GM23338 (cell line): ENCODE data around the gene STEAP3. TPM values are rescaled to one million over a fixed set of nuclear protein-coding genes. Genes with fewer than 3 reads are reported as not detected.

ENCODE experiments used
- ATAC-seq: fragments of 200-7000 bp; cut with Tn5 transposase; 3 replicates; pipeline ENCODE4 v1.9.1; 2020
- DNase-seq: peaks from one replicate; pipeline ENCODE4 v3.0.0-alpha.2; 2015; ENCODE audit warnings: low spot score
- H2AFZ ChIP-seq: fragments of 200-600 bp; sonication (generic); 2 replicates; pipeline ENCODE4 v1.8.0; 2016; ENCODE audit warnings: antibody characterized with exemption, mild to moderate bottlenecking, moderate library complexity
- H3F3A ChIP-seq: fragments of 200-600 bp; sonication (generic); replicated peaks from 2 replicates; pipeline ENCODE4 v1.8.0; 2017; ENCODE audit warnings: antibody characterized with exemption, mixed run types, low read depth
- H3K27ac ChIP-seq: fragments of 200-600 bp; sonication (generic); 2 replicates; pipeline ENCODE4 v1.6.1; 2016; ENCODE audit warnings: low read depth
- H3K27me3 ChIP-seq: fragments of 200-600 bp; sonication (generic); 2 replicates; pipeline ENCODE4 v1.8.0; 2016; ENCODE audit warnings: mild to moderate bottlenecking, mixed run types, moderate library complexity; ENCODE audit not compliant: insufficient read depth
- H3K36me3 ChIP-seq: fragments of 200-600 bp; sonication (generic); 2 replicates; pipeline ENCODE4 v1.8.0; 2016; ENCODE audit warnings: mild to moderate bottlenecking; ENCODE audit not compliant: insufficient read depth
- H3K4me1 ChIP-seq: fragments of 200-600 bp; sonication (generic); 2 replicates; pipeline ENCODE4 v1.8.0; 2016; ENCODE audit warnings: mild to moderate bottlenecking, moderate library complexity; ENCODE audit not compliant: insufficient read depth
- H3K4me2 ChIP-seq: fragments of 200-600 bp; sonication (generic); 2 replicates; pipeline ENCODE4 v1.7.1; 2017; ENCODE audit warnings: mixed run types
- H3K4me3 ChIP-seq: fragments of 200-600 bp; sonication (generic); 2 replicates; pipeline ENCODE4 v1.6.1; 2016; ENCODE audit warnings: mixed run types
- H3K79me2 ChIP-seq: fragments of 200-600 bp; sonication (generic); replicated peaks from 2 replicates; pipeline ENCODE4 v1.8.0; 2017; ENCODE audit warnings: mild to moderate bottlenecking; ENCODE audit not compliant: insufficient read depth
- H3K9me2 ChIP-seq: fragments of 200-600 bp; sonication (generic); 2 replicates; pipeline ENCODE4 v1.8.0; 2017; ENCODE audit not compliant: insufficient read depth
- H4K20me1 ChIP-seq: fragments of 200-600 bp; sonication (generic); replicated peaks from 2 replicates; pipeline ENCODE4 v1.8.0; 2017; ENCODE audit warnings: mild to moderate bottlenecking; ENCODE audit not compliant: insufficient read depth
- H3K27ac Mint-ChIP-seq: 2 replicates; pipeline ENCODE4 v1.8.0; 2020; ENCODE audit warnings: inconsistent platforms, mild to moderate bottlenecking, moderate library complexity, mixed read lengths
- H3K27me3 Mint-ChIP-seq: 3 replicates; pipeline ENCODE4 v1.8.0; 2022; ENCODE audit warnings: low read depth, mild to moderate bottlenecking, moderate library complexity, mixed read lengths, inconsistent platforms; ENCODE audit not compliant: insufficient read depth, poor library complexity
- H3K36me3 Mint-ChIP-seq: 3 replicates; pipeline ENCODE4 v1.8.0; 2021; ENCODE audit warnings: low read depth, mild to moderate bottlenecking, inconsistent platforms, moderate library complexity, mixed read lengths
- H3K4me1 Mint-ChIP-seq: 3 replicates; pipeline ENCODE4 v1.8.0; 2020; ENCODE audit warnings: mild to moderate bottlenecking, inconsistent platforms, mixed read lengths
- H3K4me3 Mint-ChIP-seq: 3 replicates; pipeline ENCODE4 v1.8.0; 2021; ENCODE audit warnings: moderate library complexity, mild to moderate bottlenecking, inconsistent platforms, mixed read lengths
- H3K9me3 Mint-ChIP-seq: 3 replicates; pipeline ENCODE4 v1.8.0; 2020; ENCODE audit warnings: moderate library complexity, mild to moderate bottlenecking, inconsistent platforms, mixed read lengths
- EZH2phosphoT487 ChIP-seq: fragments of 200-600 bp; sonication (generic); IDR thresholded peaks from one replicate; pipeline ENCODE4 v1.8.1; 2018; ENCODE audit warnings: antibody characterized with exemption; ENCODE audit not compliant: unreplicated experiment
- JUNB ChIP-seq: IDR thresholded peaks from one replicate; pipeline ENCODE4 v1.6.1; 2016; ENCODE audit warnings: antibody characterized with exemption; ENCODE audit not compliant: unreplicated experiment
- NANOG ChIP-seq: IDR thresholded peaks from 2 replicates; pipeline ENCODE4 v1.6.1; 2016; ENCODE audit warnings: antibody characterized with exemption, borderline replicate concordance
- POLR2AphosphoS5 ChIP-seq: IDR thresholded peaks from 2 replicates; pipeline ENCODE4 v1.6.1; 2016; ENCODE audit warnings: antibody characterized with exemption, low read depth
- STAT1 ChIP-seq: IDR thresholded peaks from one replicate; pipeline ENCODE4 v1.6.1; 2016; ENCODE audit warnings: antibody characterized with exemption; ENCODE audit not compliant: unreplicated experiment
- ZNF114 ChIP-seq: fragments of 250-450 bp; sonication (Bioruptor Pico); IDR thresholded peaks from 2 replicates; pipeline ENCODE4 v1.5.0; 2020; ENCODE audit warnings: mild to moderate bottlenecking, moderate library complexity
- polyA plus RNA-seq: library from polyadenylated mRNA; unstranded; fragments of >200 nt; fragmentation: Nextera tagmentation; extraction: Ambion mirVana; gene quantifications from 2 replicates; pipeline ENCODE4 v1.2.1, GENCODE V29; 2016
- total RNA-seq: library from RNA; depleted of rRNA; stranded (reverse); fragments of >200 nt; shearing (Covaris generic); gene quantifications from 2 replicates; pipeline ENCODE4 v1.2.3, GENCODE V29; 2014
- TF ChIP-seq, protein P1 (sequence below): IDR thresholded peaks from one replicate; pipeline ENCODE4 v1.6.1; 2018; ENCODE audit warnings: antibody characterized with exemption; ENCODE audit not compliant: unreplicated experiment

The STEAP3 gene
- total and polyA plus RNA-seq, 2 experiments from 2014 or later, result 8.6 to 27.3 TPM

GRCh38 chr2:119219873-119220272 lies 3.8 kb upstream of the STEAP3 start:
- H3K36me3 ChIP-seq, result no peaks in the 10 kb centered on the region
- no peaks in the 10 kb centered on the region for H3K9me3 Mint-ChIP-seq
- TF ChIP-seq ZNF114 (CRISPR knock-in tag) (no peak), POLR2AphosphoS5 (no peak), NANOG (no peak), STAT1 (no peak), JUNB (no peak)
- TF ChIP-seq, protein P1, sequence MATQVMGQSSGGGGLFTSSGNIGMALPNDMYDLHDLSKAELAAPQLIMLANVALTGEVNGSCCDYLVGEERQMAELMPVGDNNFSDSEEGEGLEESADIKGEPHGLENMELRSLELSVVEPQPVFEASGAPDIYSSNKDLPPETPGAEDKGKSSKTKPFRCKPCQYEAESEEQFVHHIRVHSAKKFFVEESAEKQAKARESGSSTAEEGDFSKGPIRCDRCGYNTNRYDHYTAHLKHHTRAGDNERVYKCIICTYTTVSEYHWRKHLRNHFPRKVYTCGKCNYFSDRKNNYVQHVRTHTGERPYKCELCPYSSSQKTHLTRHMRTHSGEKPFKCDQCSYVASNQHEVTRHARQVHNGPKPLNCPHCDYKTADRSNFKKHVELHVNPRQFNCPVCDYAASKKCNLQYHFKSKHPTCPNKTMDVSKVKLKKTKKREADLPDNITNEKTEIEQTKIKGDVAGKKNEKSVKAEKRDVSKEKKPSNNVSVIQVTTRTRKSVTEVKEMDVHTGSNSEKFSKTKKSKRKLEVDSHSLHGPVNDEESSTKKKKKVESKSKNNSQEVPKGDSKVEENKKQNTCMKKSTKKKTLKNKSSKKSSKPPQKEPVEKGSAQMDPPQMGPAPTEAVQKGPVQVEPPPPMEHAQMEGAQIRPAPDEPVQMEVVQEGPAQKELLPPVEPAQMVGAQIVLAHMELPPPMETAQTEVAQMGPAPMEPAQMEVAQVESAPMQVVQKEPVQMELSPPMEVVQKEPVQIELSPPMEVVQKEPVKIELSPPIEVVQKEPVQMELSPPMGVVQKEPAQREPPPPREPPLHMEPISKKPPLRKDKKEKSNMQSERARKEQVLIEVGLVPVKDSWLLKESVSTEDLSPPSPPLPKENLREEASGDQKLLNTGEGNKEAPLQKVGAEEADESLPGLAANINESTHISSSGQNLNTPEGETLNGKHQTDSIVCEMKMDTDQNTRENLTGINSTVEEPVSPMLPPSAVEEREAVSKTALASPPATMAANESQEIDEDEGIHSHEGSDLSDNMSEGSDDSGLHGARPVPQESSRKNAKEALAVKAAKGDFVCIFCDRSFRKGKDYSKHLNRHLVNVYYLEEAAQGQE, result no peak
- peaks cover 51% of the 10 kb centered on the region for H3K4me1 Mint-ChIP-seq
- H3K27ac Mint-ChIP-seq, result no peak overlapping the region
- H3K27me3 Mint-ChIP-seq, result peaks cover 25% of the 10 kb centered on the region
- ATAC-seq (no peak), DNase-seq (no peak)
- H3K4me3 ChIP-seq, result no peak overlapping the region
- H3K9me2 ChIP-seq, result peaks cover 4% of the 10 kb centered on the region; the same call in 1 of the 2 replicates
- peaks cover 14% of the 10 kb centered on the region for H3K27me3 ChIP-seq
- H3K79me2 ChIP-seq, result 0 out of 2 replicates have a peak, but pooled peaks cover 5% of the 10 kb centered on the region
- H2AFZ ChIP-seq, result no peak overlapping the region
- H3K4me2 ChIP-seq, result no peak overlapping the region
- no peaks in the 10 kb centered on the region for H3K36me3 Mint-ChIP-seq
- H3K27ac ChIP-seq, result no peak overlapping the region
- H3K4me3 Mint-ChIP-seq, result no peak overlapping the region
- H3F3A ChIP-seq, result no peaks in the 10 kb centered on the region
- H3K4me1 ChIP-seq, result peaks cover 47% of the 10 kb centered on the region
- H4K20me1 ChIP-seq, result no peaks in the 10 kb centered on the region

DNA sequence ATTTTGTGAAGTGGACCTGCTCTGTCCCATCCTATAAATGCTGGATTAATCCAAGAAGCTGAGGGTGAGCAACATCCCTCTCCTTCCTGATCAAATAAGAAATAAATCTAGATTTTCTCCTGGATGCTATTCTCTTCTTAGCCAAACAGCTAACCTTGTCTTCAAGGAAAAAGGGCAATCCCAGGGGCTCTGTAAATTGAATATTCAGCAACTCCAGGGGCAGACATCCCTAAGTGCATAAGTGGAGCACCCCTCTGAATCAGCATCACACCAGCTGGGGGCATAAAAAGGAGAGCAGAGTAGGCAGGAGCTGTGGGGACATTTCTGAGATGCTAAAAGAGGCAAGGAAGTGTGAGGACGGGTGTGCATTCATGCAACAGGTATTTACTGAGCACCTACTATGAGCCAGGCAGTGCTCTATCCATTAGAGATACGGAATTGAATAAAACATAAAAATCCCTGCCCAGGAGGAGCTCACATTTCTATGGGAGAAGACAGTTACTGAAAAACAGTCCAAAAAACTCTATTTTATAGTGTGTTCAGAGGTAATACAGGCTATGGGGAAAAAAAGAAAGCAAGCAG lies 2.8 kb upstream of the STEAP3 start:
- H2AFZ ChIP-seq, result no peak overlapping the region
- H4K20me1 ChIP-seq, result no peaks in the 10 kb centered on the region
- H3K9me3 Mint-ChIP-seq, result no peaks in the 10 kb centered on the region
- H3K4me3 Mint-ChIP-seq, result no peak overlapping the region
- H3K9me2 ChIP-seq, result peaks cover 4% of the 10 kb centered on the region; the same call in 1 of the 2 replicates
- H3K4me3 ChIP-seq, result no peak overlapping the region
- no peak overlapping the region for H3K4me2 ChIP-seq
- peaks cover 46% of the 10 kb centered on the region for H3K4me1 ChIP-seq
- H3K27me3 ChIP-seq, result peaks cover 14% of the 10 kb centered on the region
- no peak for DNase-seq
- H3K4me1 Mint-ChIP-seq, result peaks cover 51% of the 10 kb centered on the region
- TF ChIP-seq, protein P1, result no peak
- TF ChIP-seq EZH2phosphoT487 (no peak), ZNF114 (CRISPR knock-in tag) (no peak)
- no peak overlapping the region for H3K27ac ChIP-seq
- no peaks in the 10 kb centered on the region for H3F3A ChIP-seq
- H3K27me3 Mint-ChIP-seq, result peaks cover 30% of the 10 kb centered on the region
- no peaks in the 10 kb centered on the region for H3K36me3 Mint-ChIP-seq
- H3K79me2 ChIP-seq, result 0 out of 2 replicates have a peak, but pooled peaks cover 5% of the 10 kb centered on the region
- H3K27ac Mint-ChIP-seq, result no peak overlapping the region
- no peaks in the 10 kb centered on the region for H3K36me3 ChIP-seq
- no peak for ATAC-seq
